ENCODE results near the gene JMJD1C. TPM values are rescaled to one million over a fixed set of nuclear protein-coding genes. Genes with fewer than 3 reads are reported as not detected.

JMJD1C gene
- total and polyA plus RNA-seq, 12 donors, result 36.0 to 124 (median 57.2) TPM

DNA sequence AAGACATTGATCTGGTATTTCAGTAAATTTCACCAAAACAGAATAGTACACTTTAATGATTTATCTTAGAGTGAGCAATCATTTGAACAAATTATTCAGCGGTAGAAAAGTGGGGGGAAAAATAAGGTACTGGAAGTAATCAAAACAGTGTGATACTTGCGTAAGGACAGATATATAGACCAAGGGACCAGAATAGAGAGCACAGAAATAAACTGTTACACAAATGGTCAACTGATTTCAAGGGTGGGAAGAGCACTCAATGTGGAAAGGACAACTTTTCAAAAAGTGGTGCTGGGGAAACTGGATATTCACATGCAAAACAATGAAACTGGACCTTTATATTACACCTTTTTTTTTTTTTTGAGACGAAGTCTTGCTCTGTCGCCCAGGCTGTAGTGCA, 212.7 kb downstream of the JMJD1C start:
- WGBS, 4 donors, result 87 to 90% (median 89%) methylated on average over 4 of the region's 4 CpGs

DNA sequence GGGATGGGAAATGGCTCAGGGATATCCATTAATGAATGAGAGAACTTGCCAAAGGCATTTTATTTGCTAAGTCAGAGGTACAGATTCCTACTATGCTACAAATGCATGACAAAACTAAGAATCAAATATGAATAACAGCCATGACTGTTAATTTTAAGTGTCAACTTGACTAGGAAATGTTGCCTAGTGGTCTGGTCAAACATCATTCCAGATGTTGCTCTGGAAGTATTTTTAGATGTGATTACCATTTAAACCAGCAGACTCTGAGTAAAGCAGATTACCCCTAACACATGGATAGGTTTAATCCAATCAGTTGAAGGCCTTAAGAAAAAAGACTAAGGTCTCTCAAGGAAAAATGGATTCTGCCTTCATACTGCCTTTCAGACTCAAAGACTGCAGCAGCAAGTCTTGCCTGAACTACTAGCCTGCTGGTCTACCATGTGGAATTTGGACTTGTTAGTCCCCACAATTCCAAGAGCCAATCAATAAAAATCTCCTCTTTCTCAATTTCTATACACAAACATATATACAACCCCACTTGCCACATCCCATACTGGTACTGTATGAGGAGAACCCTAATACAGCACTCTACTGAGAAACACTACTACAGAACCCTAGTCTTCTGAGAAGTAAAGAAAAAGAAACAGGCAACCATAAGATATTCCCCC, 213.5 kb downstream of the JMJD1C start:
- intact Hi-C loops (cut with DNase I), result no loop called here
- no peaks in the 10 kb centered on the region for H3K9me3 ChIP-seq (replicated peaks in 1 of 3)
- DNase-seq, result no peak
- TF ChIP-seq, protein P1, sequence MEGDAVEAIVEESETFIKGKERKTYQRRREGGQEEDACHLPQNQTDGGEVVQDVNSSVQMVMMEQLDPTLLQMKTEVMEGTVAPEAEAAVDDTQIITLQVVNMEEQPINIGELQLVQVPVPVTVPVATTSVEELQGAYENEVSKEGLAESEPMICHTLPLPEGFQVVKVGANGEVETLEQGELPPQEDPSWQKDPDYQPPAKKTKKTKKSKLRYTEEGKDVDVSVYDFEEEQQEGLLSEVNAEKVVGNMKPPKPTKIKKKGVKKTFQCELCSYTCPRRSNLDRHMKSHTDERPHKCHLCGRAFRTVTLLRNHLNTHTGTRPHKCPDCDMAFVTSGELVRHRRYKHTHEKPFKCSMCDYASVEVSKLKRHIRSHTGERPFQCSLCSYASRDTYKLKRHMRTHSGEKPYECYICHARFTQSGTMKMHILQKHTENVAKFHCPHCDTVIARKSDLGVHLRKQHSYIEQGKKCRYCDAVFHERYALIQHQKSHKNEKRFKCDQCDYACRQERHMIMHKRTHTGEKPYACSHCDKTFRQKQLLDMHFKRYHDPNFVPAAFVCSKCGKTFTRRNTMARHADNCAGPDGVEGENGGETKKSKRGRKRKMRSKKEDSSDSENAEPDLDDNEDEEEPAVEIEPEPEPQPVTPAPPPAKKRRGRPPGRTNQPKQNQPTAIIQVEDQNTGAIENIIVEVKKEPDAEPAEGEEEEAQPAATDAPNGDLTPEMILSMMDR (IDR thresholded peaks at IDR 0.05), result no peak
- no peak for TF ChIP-seq POLR2A (IDR thresholded peaks at IDR 0.05)
- H3K36me3 ChIP-seq (replicated peaks in 1 of 2), result peaks cover 0 to 7% of the 10 kb centered on the region in 2 donors
- H3K4me3 ChIP-seq, result no peak overlapping the region
- no peaks in the 10 kb centered on the region for H3K27me3 ChIP-seq
- H3K27ac ChIP-seq, result no peak overlapping the region
- peaks cover 24 to 46% of the 10 kb centered on the region in 2 donors for H3K4me1 ChIP-seq (replicated peaks in 1 of 2)

More for the DNA sequence above, 212.7 kb downstream of the JMJD1C start:
- no peak for DNase-seq
- Histone ChIP-seq H3K4me3 (no peak overlapping the region), H3K27me3 (no peaks in the 10 kb centered on the region), H3K27ac (no peak overlapping the region), H3K9me3 (replicated peaks in 1 of 3) (no peaks in the 10 kb centered on the region), H3K36me3 (replicated peaks in 1 of 2) (peaks cover 0 to 7% of the 10 kb centered on the region in 2 donors), H3K4me1 (replicated peaks in 1 of 2) (peaks cover 31 to 54% of the 10 kb centered on the region in 2 donors)
- no peak for TF ChIP-seq POLR2A (IDR thresholded peaks at IDR 0.05)
- TF ChIP-seq, protein P1 (IDR thresholded peaks at IDR 0.05), result no peak
- intact Hi-C loops (cut with DNase I), result no loop called here

DNA sequence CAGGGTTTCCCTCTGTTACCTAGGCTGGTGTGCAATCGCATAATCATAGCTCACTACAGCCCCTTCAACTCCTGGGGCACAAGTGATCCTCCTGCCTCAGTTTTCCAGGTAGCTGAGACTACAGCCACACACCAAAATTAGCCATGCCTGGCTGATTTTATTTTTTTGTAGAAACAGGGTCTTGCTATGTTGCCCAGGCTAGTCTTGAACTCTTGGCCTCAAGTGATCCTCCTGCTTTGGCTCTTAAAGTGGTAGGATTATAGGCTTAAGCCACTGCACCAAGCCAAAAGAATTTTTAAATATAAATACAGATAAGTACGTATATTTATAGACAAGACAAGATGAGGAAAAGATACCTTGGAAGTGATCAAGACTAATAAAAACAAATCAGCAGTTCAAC, 215.7 kb downstream of the JMJD1C start:
- Histone ChIP-seq H3K4me1 (replicated peaks in 1 of 2) (peaks cover 10 to 28% of the 10 kb centered on the region in 2 donors), H3K36me3 (replicated peaks in 1 of 2) (peaks cover 0 to 7% of the 10 kb centered on the region in 2 donors), H3K9me3 (replicated peaks in 1 of 3) (no peaks in the 10 kb centered on the region), H3K27ac (no peak overlapping the region), H3K27me3 (no peaks in the 10 kb centered on the region), H3K4me3 (no peak overlapping the region)
- DNase-seq, result no peak
- no peak for TF ChIP-seq POLR2A (IDR thresholded peaks at IDR 0.05)
- TF ChIP-seq, protein P1 (IDR thresholded peaks at IDR 0.05), result no peak
- WGBS, 4 donors, result 92 to 97% (median 94%) methylated on average over 2 of the region's 2 CpGs
- intact Hi-C loops (cut with DNase I), result no loop called here

DNA sequence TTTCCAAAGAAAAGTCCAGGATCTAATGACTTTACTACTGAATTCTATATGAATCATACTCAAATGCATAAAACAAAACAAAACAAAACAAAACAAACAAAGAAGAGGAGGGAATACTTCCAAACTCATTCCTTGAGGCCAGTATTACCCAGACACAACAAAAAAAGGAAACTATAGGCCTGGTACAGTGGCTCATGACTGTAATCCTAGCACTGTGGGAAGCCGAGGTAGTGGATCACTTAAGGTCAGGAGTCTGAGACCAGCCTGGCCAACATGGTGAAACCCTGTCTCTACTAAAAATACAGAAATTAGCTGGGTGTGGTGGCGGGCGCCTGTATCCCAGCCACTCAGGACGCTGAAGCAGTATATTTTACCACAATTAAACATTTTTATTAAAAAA, 218.0 kb downstream of the JMJD1C start:
- Histone ChIP-seq H3K4me1 (replicated peaks in 1 of 2) (peaks cover 0 to 24% of the 10 kb centered on the region in 2 donors), H3K36me3 (replicated peaks in 1 of 2) (peaks cover 0 to 7% of the 10 kb centered on the region in 2 donors), H3K27me3 (no peaks in the 10 kb centered on the region), H3K4me3 (no peak overlapping the region), H3K27ac (no peak overlapping the region), H3K9me3 (replicated peaks in 1 of 3) (no peaks in the 10 kb centered on the region)
- no peak for TF ChIP-seq POLR2A (IDR thresholded peaks at IDR 0.05)
- TF ChIP-seq, protein P1 (IDR thresholded peaks at IDR 0.05), result no peak
- intact Hi-C loops (cut with DNase I), result no loop called here
- 88 to 94% (median 94%) methylated on average over 4 of the region's 4 CpGs for WGBS, 4 donors
- DNase-seq, result no peak

Measured in adrenal gland (tissue), 12 donors.